Esophagus muscularis mucosa (tissue), 3 donors: Measurements from ENCODE around the gene THSD4.

Experiments
- POLR2A ChIP-seq: fragments of 450-650 bp; IDR thresholded peaks from one replicate; pipeline ENCODE4 v1.6.1; 2017; ENCODE audit warnings: antibody characterized with exemption, moderate library complexity, mild to moderate bottlenecking, low read depth
- POLR2AphosphoS5 ChIP-seq, 2 donors: sonication (generic); formaldehyde crosslinking; IDR thresholded peaks; one replicate each; pipeline ENCODE4 v1.6.1; 2017; ENCODE audit warnings: antibody characterized with exemption in 2 of 2
- TF ChIP-seq, protein P1 (sequence below), 3 experiments: fragments of 200-600 bp in 2 of 3; fragments of 450-650 bp in 1 of 3; sonication (generic) in 2 of 3; IDR thresholded peaks; one replicate each; pipeline ENCODE4 v1.5.1; 2017 to 2019; ENCODE audit warnings: antibody characterized with exemption in 3 of 3, mild to moderate bottlenecking in 2 of 3, moderate library complexity in 1 of 3

- TF ChIP-seq POLR2AphosphoS5 (IDR thresholded peaks at IDR 0.05) (no peak), POLR2A (no peak)
- TF ChIP-seq, protein P1, sequence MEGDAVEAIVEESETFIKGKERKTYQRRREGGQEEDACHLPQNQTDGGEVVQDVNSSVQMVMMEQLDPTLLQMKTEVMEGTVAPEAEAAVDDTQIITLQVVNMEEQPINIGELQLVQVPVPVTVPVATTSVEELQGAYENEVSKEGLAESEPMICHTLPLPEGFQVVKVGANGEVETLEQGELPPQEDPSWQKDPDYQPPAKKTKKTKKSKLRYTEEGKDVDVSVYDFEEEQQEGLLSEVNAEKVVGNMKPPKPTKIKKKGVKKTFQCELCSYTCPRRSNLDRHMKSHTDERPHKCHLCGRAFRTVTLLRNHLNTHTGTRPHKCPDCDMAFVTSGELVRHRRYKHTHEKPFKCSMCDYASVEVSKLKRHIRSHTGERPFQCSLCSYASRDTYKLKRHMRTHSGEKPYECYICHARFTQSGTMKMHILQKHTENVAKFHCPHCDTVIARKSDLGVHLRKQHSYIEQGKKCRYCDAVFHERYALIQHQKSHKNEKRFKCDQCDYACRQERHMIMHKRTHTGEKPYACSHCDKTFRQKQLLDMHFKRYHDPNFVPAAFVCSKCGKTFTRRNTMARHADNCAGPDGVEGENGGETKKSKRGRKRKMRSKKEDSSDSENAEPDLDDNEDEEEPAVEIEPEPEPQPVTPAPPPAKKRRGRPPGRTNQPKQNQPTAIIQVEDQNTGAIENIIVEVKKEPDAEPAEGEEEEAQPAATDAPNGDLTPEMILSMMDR (IDR thresholded peaks at IDR 0.05), result no peak
These were observed 12.1 kb upstream of the THSD4 start for GRCh38 chr15:71103102-71103676.
